Mammary epithelial cell (primary cell): ENCODE results near the gene CMTM4.

ENCODE experiments used
- EZH2 ChIP-seq: IDR thresholded peaks from 2 replicates; pipeline ENCODE4 v1.6.1; 2012; ENCODE audit warnings: low read length, inconsistent platforms, borderline replicate concordance
- TF ChIP-seq, protein P1 (sequence below), 2 donors: IDR thresholded peaks in 1 of 2; conservative IDR thresholded peaks in 1 of 2; 2 replicates each; pipeline ENCODE4 v1.5.1; 2011 to 2012; ENCODE audit warnings: inconsistent platforms in 2 of 2, low read length in 2 of 2, mild to moderate bottlenecking in 2 of 2, control low read depth in 1 of 2, low read depth in 1 of 2; ENCODE audit not compliant: insufficient read depth in 1 of 2; ENCODE audit errors: extremely low read depth in 1 of 2

DNA sequence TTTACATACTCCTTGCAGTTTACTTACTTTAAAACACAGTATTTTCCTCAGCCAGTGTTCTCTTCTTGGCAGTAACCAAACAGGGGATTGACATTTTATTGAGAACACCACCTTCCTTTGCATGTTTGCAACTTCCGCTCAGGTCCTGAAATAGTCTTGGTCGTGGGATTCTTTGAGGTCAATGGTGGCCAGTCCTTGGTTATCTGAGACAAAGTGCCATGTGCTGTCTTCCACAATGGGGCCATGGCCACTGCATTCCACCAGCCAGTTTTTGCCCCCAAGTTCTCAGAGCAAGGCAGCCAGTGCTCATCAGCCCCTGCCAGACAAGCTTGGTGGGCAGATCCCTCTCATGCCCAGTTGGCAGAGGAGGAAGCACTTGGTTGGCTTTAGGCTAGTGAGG lies 22.9 kb downstream of the CMTM4 start:
- TF ChIP-seq, protein P1, sequence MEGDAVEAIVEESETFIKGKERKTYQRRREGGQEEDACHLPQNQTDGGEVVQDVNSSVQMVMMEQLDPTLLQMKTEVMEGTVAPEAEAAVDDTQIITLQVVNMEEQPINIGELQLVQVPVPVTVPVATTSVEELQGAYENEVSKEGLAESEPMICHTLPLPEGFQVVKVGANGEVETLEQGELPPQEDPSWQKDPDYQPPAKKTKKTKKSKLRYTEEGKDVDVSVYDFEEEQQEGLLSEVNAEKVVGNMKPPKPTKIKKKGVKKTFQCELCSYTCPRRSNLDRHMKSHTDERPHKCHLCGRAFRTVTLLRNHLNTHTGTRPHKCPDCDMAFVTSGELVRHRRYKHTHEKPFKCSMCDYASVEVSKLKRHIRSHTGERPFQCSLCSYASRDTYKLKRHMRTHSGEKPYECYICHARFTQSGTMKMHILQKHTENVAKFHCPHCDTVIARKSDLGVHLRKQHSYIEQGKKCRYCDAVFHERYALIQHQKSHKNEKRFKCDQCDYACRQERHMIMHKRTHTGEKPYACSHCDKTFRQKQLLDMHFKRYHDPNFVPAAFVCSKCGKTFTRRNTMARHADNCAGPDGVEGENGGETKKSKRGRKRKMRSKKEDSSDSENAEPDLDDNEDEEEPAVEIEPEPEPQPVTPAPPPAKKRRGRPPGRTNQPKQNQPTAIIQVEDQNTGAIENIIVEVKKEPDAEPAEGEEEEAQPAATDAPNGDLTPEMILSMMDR (conservative IDR thresholded peaks at IDR 0.05 in 1 of 2, IDR thresholded peaks at IDR 0.05 in 1 of 2; ENCODE audit: extremely low read depth in 1 of 2, insufficient read depth in 1 of 2, low read depth in 1 of 2, low read length in 2 of 2) = no peak
- no peak for TF ChIP-seq EZH2
